Lower leg skin (tissue), 3 donors: ENCODE data around the gene MPP3.

Experiments
- POLR2A ChIP-seq, 2 donors: fragments of 450-650 bp; IDR thresholded peaks; one replicate each; pipeline ENCODE4 v1.6.1; 2016 to 2017; ENCODE audit warnings: antibody characterized with exemption in 2 of 2, mild to moderate bottlenecking in 1 of 2, moderate library complexity in 1 of 2
- TF ChIP-seq, protein P1 (sequence below), 3 donors: fragments of 450-650 bp; IDR thresholded peaks; one replicate each; pipeline ENCODE4 v1.5.1; 2016; ENCODE audit warnings: antibody characterized with exemption in 3 of 3, mild to moderate bottlenecking in 3 of 3, moderate library complexity in 2 of 3

DNA sequence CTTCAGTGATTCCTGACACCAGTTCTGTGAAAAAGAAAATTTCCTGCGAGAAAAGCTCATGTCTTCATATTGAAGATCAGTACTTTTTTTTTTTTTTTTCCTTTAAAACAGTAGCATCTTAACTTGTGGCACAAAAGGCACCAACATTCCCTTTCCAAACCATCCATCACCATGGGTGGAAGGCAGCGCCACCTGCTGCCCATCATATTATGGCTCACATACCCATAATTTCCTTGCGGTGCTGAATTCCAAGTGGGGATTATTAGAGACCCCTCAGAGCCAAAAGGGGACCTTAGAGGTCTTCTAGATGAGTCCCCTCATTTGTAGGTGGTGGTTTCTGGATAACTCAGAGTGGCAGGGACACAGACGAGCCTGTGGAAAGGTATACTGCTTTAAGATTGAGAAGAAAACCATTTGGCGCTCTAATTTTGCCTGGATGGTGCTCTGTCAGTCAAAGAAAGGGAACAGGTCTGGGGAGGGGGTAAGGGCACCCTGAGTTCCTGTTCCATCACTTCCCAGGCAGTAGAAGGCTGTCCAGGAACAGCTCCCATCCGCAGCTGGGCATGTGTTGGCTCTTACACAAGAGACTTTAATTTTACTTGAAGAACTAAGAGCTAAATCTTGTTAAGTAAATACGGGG lies 66.4 kb downstream of the MPP3 start:
- TF ChIP-seq, protein P1, sequence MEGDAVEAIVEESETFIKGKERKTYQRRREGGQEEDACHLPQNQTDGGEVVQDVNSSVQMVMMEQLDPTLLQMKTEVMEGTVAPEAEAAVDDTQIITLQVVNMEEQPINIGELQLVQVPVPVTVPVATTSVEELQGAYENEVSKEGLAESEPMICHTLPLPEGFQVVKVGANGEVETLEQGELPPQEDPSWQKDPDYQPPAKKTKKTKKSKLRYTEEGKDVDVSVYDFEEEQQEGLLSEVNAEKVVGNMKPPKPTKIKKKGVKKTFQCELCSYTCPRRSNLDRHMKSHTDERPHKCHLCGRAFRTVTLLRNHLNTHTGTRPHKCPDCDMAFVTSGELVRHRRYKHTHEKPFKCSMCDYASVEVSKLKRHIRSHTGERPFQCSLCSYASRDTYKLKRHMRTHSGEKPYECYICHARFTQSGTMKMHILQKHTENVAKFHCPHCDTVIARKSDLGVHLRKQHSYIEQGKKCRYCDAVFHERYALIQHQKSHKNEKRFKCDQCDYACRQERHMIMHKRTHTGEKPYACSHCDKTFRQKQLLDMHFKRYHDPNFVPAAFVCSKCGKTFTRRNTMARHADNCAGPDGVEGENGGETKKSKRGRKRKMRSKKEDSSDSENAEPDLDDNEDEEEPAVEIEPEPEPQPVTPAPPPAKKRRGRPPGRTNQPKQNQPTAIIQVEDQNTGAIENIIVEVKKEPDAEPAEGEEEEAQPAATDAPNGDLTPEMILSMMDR (IDR thresholded peaks at IDR 0.05) = peak in 1 of 3 donors; percentile 12
- TF ChIP-seq POLR2A (IDR thresholded peaks at IDR 0.05) = no peak
